A673 (cell line): ENCODE results near the gene STAG1. TPM values are rescaled to one million over a fixed set of nuclear protein-coding genes. Genes with fewer than 3 reads are reported as not detected.
"Not testable (repeated sequence)": the region's sequence is repeated elsewhere in the genome, so short reads cannot be mapped to it uniquely, and the experiment has no call there.

ENCODE experiments used
- BruUV-seq: library from RNA; stranded (reverse); fragments of 400-500 nt; replicated peaks from 2 replicates; lab custom pipeline; 2021; lab: Mats Ljungman, UMichigan
- CTCF ChIA-PET: fragments of 300-600 bp; sonication (Branson Sonifier 250); formaldehyde crosslinking; loops from one replicate; lab custom pipeline; 2022; ENCODE audit warnings: antibody characterized with exemption; lab: Charles Lee
- POLR2A ChIA-PET: fragments of 300-600 bp; sonication (Branson Sonifier 250); formaldehyde crosslinking; loops from one replicate; lab custom pipeline; 2022; ENCODE audit warnings: antibody characterized with exemption; ENCODE audit not compliant: low non-redundant PET; lab: Charles Lee
- DNase-seq: peaks from one replicate; pipeline ENCODE4 v3.0.0-alpha.2; 2015; ENCODE audit warnings: low spot score
- H3K27ac ChIP-seq: fragments of 200-600 bp; sonication (generic); 2 replicates; pipeline ENCODE4 v1.5.1; 2016; ENCODE audit warnings: mixed run types, low read depth, mild to moderate bottlenecking, mixed read lengths, antibody characterized with exemption, low read length; ENCODE audit not compliant: poor library complexity, severe bottlenecking
- H3K27me3 ChIP-seq: fragments of 200-600 bp; sonication (generic); replicated peaks from 2 replicates; pipeline ENCODE4 v1.6.1; 2017; ENCODE audit warnings: mixed run types, low read depth, mild to moderate bottlenecking, mixed read lengths, antibody characterized with exemption, low read length; ENCODE audit not compliant: insufficient read depth, poor library complexity
- H3K36me3 ChIP-seq: fragments of 200-600 bp; sonication (generic); 2 replicates; pipeline ENCODE4 v1.6.1; 2016; ENCODE audit warnings: mixed run types, mild to moderate bottlenecking, mixed read lengths, antibody characterized with exemption, low read length; ENCODE audit not compliant: insufficient read depth, poor library complexity, severe bottlenecking
- H3K4me1 ChIP-seq: fragments of 200-600 bp; sonication (generic); 2 replicates; pipeline ENCODE4 v1.6.1; 2017; ENCODE audit warnings: mixed run types, mild to moderate bottlenecking, mixed read lengths, antibody characterized with exemption, low read length; ENCODE audit not compliant: insufficient read depth, poor library complexity, severe bottlenecking
- H3K4me3 ChIP-seq: fragments of 200-600 bp; sonication (generic); 2 replicates; pipeline ENCODE4 v1.5.1; 2016; ENCODE audit warnings: low read depth, mixed run types, mild to moderate bottlenecking, mixed read lengths, low read length; ENCODE audit not compliant: poor library complexity, severe bottlenecking
- H3K9me3 ChIP-seq: fragments of 200-600 bp; sonication (generic); 2 replicates; pipeline ENCODE4 v1.6.1; 2016; ENCODE audit warnings: mixed run types, low read depth, mild to moderate bottlenecking, mixed read lengths, antibody characterized with exemption, low read length; ENCODE audit not compliant: poor library complexity, severe bottlenecking
- CTCF ChIP-seq: fragments of 300-800, 200-600 bp; sonication (generic); conservative IDR thresholded peaks from 2 replicates; pipeline ENCODE4 v1.5.1; 2017; ENCODE audit warnings: low read depth, mild to moderate bottlenecking, antibody characterized with exemption, low read length, moderate library complexity, mixed read lengths
- EZH2 ChIP-seq: fragments of 200-600 bp; sonication (generic); IDR thresholded peaks from 2 replicates; pipeline ENCODE4 v1.6.1; 2017; ENCODE audit warnings: borderline replicate concordance, low read depth, mild to moderate bottlenecking, mixed read lengths, antibody characterized with exemption, low read length; ENCODE audit not compliant: poor library complexity, severe bottlenecking
- intact Hi-C: fragments of 100-400 bp; cut with micrococcal nuclease; formaldehyde crosslinking; loops from one replicate; pipeline ENCODE4 v1.10.0; 2022; ENCODE audit not compliant: unreplicated experiment
- total RNA-seq: library from RNA; stranded (reverse); gene quantifications from 2 replicates; pipeline ENCODE4 v1.2.3, GENCODE V29; 2021

Gene STAG1
- total RNA-seq, 1 experiment from 2014 or later: 47.4 TPM

GRCh38 chr3:136751316-136752171 lies 634 bp downstream of the STAG1 start:
- intact Hi-C loops: loop anchor here (1.0 to 5.0 kb wide), 10 partner anchors 51 to 676 kb away; partner anchors contain the start of genes MSL2, NCK1 and PCCB
- no peaks in the 10 kb centered on the region for H3K9me3 ChIP-seq
- DNase-seq: peak; percentile 93
- H3K4me3 ChIP-seq: peak overlapping the region; percentile 65
- BruUV-seq: no TSS peak
- peak overlapping the region; percentile 98 for H3K27ac ChIP-seq
- no peak for TF ChIP-seq CTCF
- no peak for TF ChIP-seq EZH2
- POLR2A ChIA-PET: no interaction called here
- H3K36me3 ChIP-seq: no peaks in the 10 kb centered on the region
- H3K4me1 ChIP-seq: peaks cover 33% of the 10 kb centered on the region
- no peaks in the 10 kb centered on the region for H3K27me3 ChIP-seq
- CTCF ChIA-PET: interaction anchor here (1.0 to 2.9 kb wide), 12 partner anchors 21 to 680 kb away, joined by 3 to 38 read pairs (median 8); no protein-coding TSS in a partner anchor

GRCh38 chr3:136750897-136751315 lies 1.3 kb downstream of the STAG1 start:
- no peak for DNase-seq
- TF ChIP-seq EZH2: no peak
- no peaks in the 10 kb centered on the region for H3K27me3 ChIP-seq
- intact Hi-C loops: loop anchor here (5.0 kb wide), 3 partner anchors 86 to 554 kb away; partner anchors contain the start of gene MSL2
- peak overlapping the region; percentile 98 for H3K27ac ChIP-seq
- CTCF ChIA-PET: no interaction called here
- peak overlapping the region; percentile 65 for H3K4me3 ChIP-seq
- H3K4me1 ChIP-seq: peaks cover 33% of the 10 kb centered on the region
- H3K36me3 ChIP-seq: no peaks in the 10 kb centered on the region
- BruUV-seq: TSS peak; percentile 72
- POLR2A ChIA-PET: no interaction called here
- no peaks in the 10 kb centered on the region for H3K9me3 ChIP-seq

- no peak for DNase-seq
- no TSS peak for BruUV-seq
- Histone ChIP-seq H3K27ac (peak overlapping the region; percentile 98), H3K36me3 (no peaks in the 10 kb centered on the region), H3K4me3 (peak overlapping the region; percentile 65), H3K27me3 (no peaks in the 10 kb centered on the region), H3K4me1 (peaks cover 33% of the 10 kb centered on the region), H3K9me3 (no peaks in the 10 kb centered on the region)
- intact Hi-C loops: loop anchor here (5.0 kb wide), 3 partner anchors 87 to 553 kb away; partner anchors contain the start of gene MSL2
- TF ChIP-seq EZH2 (no peak), CTCF (no peak)
- POLR2A ChIA-PET: interaction anchor here (0.6 kb wide), 1 partner anchor 676 kb away, joined by 3 read pairs; no protein-coding TSS in a partner anchor
- CTCF ChIA-PET: no interaction called here
Measured at GRCh38 chr3:136750209-136750896, 1.8 kb downstream of the STAG1 start.

- DNase-seq, H3K9me3 ChIP-seq, H3K27me3 ChIP-seq, BruUV-seq, CTCF ChIA-PET, H3K36me3 ChIP-seq: not testable (repeated sequence)
- peak overlapping the region; percentile 98 for H3K27ac ChIP-seq
- POLR2A ChIA-PET: interaction anchor here (0.6 kb wide), 1 partner anchor 676 kb away, joined by 3 read pairs; no protein-coding TSS in a partner anchor
- H3K4me1 ChIP-seq: peaks cover 33% of the 10 kb centered on the region
- H3K4me3 ChIP-seq: peak overlapping the region; percentile 65
- intact Hi-C loops: loop anchor here (5.0 kb wide), 3 partner anchors 88 to 552 kb away; partner anchors contain the start of gene MSL2
Measured at GRCh38 chr3:136749602-136750001, 2.6 kb downstream of the STAG1 start.
